Colonic mucosa (tissue), 4 donors: ENCODE data around the gene ANGPTL8. TPM values are rescaled to one million over a fixed set of nuclear protein-coding genes. Genes with fewer than 3 reads are reported as not detected.

Experiments used
- DNase-seq: peaks from one replicate; pipeline ENCODE4 v3.0.0-alpha.2; 2020
- H3K27ac ChIP-seq: fragments of 200-600 bp; one replicate; pipeline ENCODE4 v1.8.0; 2021
- H3K27me3 ChIP-seq: fragments of 200-600 bp; one replicate; pipeline ENCODE4 v1.8.0; 2021
- H3K36me3 ChIP-seq: fragments of 200-600 bp; one replicate; pipeline ENCODE4 v1.8.0; 2021
- H3K4me1 ChIP-seq: fragments of 200-600 bp; one replicate; pipeline ENCODE4 v1.8.0; 2021; ENCODE audit warnings: mild to moderate bottlenecking
- H3K4me3 ChIP-seq: fragments of 200-600 bp; one replicate; pipeline ENCODE4 v1.8.0; 2021
- H3K9ac ChIP-seq, 2 donors: one replicate each; pipeline ENCODE4 v1.7.0; 2013; ENCODE audit warnings: control low read depth in 2 of 2, low read depth in 2 of 2, low read length in 2 of 2
- H3K9me3 ChIP-seq: fragments of 200-600 bp; one replicate; pipeline ENCODE4 v1.8.0; 2021
- intact Hi-C: fragments of 100-400 bp; cut with DNase I; formaldehyde crosslinking; loops from one replicate; pipeline ENCODE4 v1.14.1; 2022
- total RNA-seq, 2 donors: library from RNA; stranded (reverse); fragmentation: NEBNext Ultra II Directional in 1 of 2; extraction: Animal tissue kit (Norgen Biotek cat#: 25700) in 1 of 2; gene quantifications; one replicate each; pipeline ENCODE4 v1.2.1, GENCODE V29; 2021
- TF ChIP-seq, protein P1 (sequence below): fragments of 200-600 bp; IDR thresholded peaks from one replicate; pipeline ENCODE4 v1.8.0; 2022; ENCODE audit warnings: antibody characterized with exemption, mild to moderate bottlenecking
- donor health status: healthy.
- donor health status: DM: no; HTN: no; CAD: no.
- donor health status: DM: no; HTN: no; CAD: no.

Gene ANGPTL8
- total RNA-seq, 2 donors from 2014 or later: not detected

DNA sequence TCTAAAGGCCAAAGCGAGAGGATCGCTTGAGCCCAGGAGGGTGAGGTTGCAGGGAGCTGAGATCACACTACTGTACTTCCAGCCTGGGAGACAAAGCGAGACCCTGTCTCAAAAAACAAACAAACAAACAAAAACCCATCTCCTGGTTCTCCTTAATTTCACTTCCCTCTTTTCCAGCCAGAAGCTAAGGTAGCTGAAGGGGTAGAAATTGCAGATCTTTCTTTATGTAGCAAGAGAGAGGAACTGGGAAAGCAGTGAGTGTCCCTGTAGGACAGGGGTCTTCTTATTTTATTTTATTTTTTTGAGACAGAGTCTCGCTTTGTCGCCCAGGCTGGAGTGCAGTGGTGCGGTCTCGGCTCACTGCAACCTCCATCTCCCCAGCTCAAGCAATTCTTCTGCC lies 52.0 kb downstream of the ANGPTL8 start:
- no peaks in the 10 kb centered on the region for H3K9me3 ChIP-seq
- no peaks in the 10 kb centered on the region for H3K4me1 ChIP-seq
- H3K27ac ChIP-seq: no peak overlapping the region
- intact Hi-C loops: loop anchor here (5.0 kb wide), 2 partner anchors 91 to 156 kb away; partner anchors contain the start of gene EPOR
- DNase-seq: no peak
- no peak overlapping the region for H3K4me3 ChIP-seq
- H3K36me3 ChIP-seq: no peaks in the 10 kb centered on the region
- no peaks in the 10 kb centered on the region for H3K27me3 ChIP-seq
- TF ChIP-seq, protein P1, sequence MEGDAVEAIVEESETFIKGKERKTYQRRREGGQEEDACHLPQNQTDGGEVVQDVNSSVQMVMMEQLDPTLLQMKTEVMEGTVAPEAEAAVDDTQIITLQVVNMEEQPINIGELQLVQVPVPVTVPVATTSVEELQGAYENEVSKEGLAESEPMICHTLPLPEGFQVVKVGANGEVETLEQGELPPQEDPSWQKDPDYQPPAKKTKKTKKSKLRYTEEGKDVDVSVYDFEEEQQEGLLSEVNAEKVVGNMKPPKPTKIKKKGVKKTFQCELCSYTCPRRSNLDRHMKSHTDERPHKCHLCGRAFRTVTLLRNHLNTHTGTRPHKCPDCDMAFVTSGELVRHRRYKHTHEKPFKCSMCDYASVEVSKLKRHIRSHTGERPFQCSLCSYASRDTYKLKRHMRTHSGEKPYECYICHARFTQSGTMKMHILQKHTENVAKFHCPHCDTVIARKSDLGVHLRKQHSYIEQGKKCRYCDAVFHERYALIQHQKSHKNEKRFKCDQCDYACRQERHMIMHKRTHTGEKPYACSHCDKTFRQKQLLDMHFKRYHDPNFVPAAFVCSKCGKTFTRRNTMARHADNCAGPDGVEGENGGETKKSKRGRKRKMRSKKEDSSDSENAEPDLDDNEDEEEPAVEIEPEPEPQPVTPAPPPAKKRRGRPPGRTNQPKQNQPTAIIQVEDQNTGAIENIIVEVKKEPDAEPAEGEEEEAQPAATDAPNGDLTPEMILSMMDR: no peak
- H3K9ac ChIP-seq: no peak overlapping the region

Other genes starting within 250 kb of the ANGPTL8 start
- 100 to 1,000 TPM in 1 of 2 donors, 10 to 100 TPM in 1; 65.0 to 190 TPM for gene LDLR, start 150.2 kb upstream of the ANGPTL8 start, total RNA-seq
- gene SPC24, start 83.8 kb upstream of the ANGPTL8 start, total RNA-seq: 10 to 100 TPM in 1 of 2 donors, 1 to 10 TPM in 1; 9.4 to 47.6 TPM
- gene KANK2, start 42.1 kb upstream of the ANGPTL8 start, total RNA-seq: 10 to 100 TPM; 44.1 to 87.8 TPM
- gene DOCK6, start 22.9 kb downstream of the ANGPTL8 start, total RNA-seq: 10 to 100 TPM; 45.9 to 86.0 TPM
- not detected for gene TSPAN16, start 56.5 kb downstream of the ANGPTL8 start, total RNA-seq
- 10 to 100 TPM; 47.7 to 54.0 TPM for gene RAB3D, start 100.0 kb downstream of the ANGPTL8 start, total RNA-seq
- gene TMEM205, start 106.6 kb downstream of the ANGPTL8 start, total RNA-seq: 10 to 100 TPM; 45.4 to 63.4 TPM
- gene CCDC159, start 106.9 kb downstream of the ANGPTL8 start, total RNA-seq: 10 to 100 TPM; 17.4 to 21.4 TPM
- 1 to 10 TPM; 4.8 to 8.0 TPM for gene PLPPR2, start 115.8 kb downstream of the ANGPTL8 start, total RNA-seq
- gene SWSAP1, start 135.0 kb downstream of the ANGPTL8 start, total RNA-seq: 1 to 10 TPM; 3.0 to 4.6 TPM
- gene EPOR, start 144.7 kb downstream of the ANGPTL8 start, total RNA-seq: 1 to 10 TPM; 2.8 to 5.8 TPM
- gene RGL3, start 179.7 kb downstream of the ANGPTL8 start, total RNA-seq: 10 to 100 TPM; 13.8 to 32.7 TPM
- gene ODAD3, start 195.5 kb downstream of the ANGPTL8 start, total RNA-seq: under 1 TPM in 1 of 2 donors, not detected in 1; 0.22 TPM
- gene PRKCSH, start 196.0 kb downstream of the ANGPTL8 start, total RNA-seq: 100 to 1,000 TPM; 308 to 434 TPM
- gene ELAVL3, start 241.4 kb downstream of the ANGPTL8 start, total RNA-seq: under 1 TPM; 0.25 to 0.50 TPM